DOHH2 (cell line): ENCODE results near the gene LRTM1.

Experiments
- H3F3A ChIP-seq: fragments of 200-600 bp; sonication (generic), shearing (Covaris generic); 2 replicates; pipeline ENCODE4 v1.6.0; 2016; ENCODE audit warnings: antibody characterized with exemption, mild to moderate bottlenecking; ENCODE audit not compliant: control insufficient read depth, insufficient read depth
- H3K27ac ChIP-seq: fragments of 200-600 bp; sonication (generic); 2 replicates; pipeline ENCODE4 v1.5.1; 2014; ENCODE audit warnings: low read depth, mild to moderate bottlenecking, low read length, moderate library complexity
- H3K27me3 ChIP-seq: fragments of 200-600 bp; sonication (generic); 2 replicates; pipeline ENCODE4 v1.6.1; 2014; ENCODE audit warnings: mild to moderate bottlenecking, low read length, mixed read lengths; ENCODE audit not compliant: control insufficient read depth
- H3K36me3 ChIP-seq: fragments of 200-600 bp; sonication (generic); 2 replicates; pipeline ENCODE4 v1.6.1; 2014; ENCODE audit warnings: mild to moderate bottlenecking, low read length, moderate library complexity, mixed read lengths; ENCODE audit not compliant: control insufficient read depth
- H3K4me1 ChIP-seq: fragments of 200-600 bp; sonication (generic); 2 replicates; pipeline ENCODE4 v1.6.1; 2014; ENCODE audit warnings: mild to moderate bottlenecking, low read length, mixed read lengths; ENCODE audit not compliant: control insufficient read depth
- H3K4me2 ChIP-seq: fragments of 200-600 bp; sonication (generic); 2 replicates; pipeline ENCODE4 v1.6.0; 2014; ENCODE audit warnings: mild to moderate bottlenecking, low read length, moderate library complexity
- H3K4me3 ChIP-seq: fragments of 200-600 bp; sonication (generic); 2 replicates; pipeline ENCODE4 v1.5.1; 2014; ENCODE audit warnings: mild to moderate bottlenecking, low read length, mixed read lengths
- H3K79me2 ChIP-seq: fragments of 200-600 bp; sonication (generic); 2 replicates; pipeline ENCODE4 v1.6.1; 2014; ENCODE audit warnings: mild to moderate bottlenecking, low read length, mixed read lengths; ENCODE audit not compliant: control insufficient read depth
- H3K9me2 ChIP-seq: fragments of 200-600 bp; sonication (generic); replicated peaks from 2 replicates; pipeline ENCODE4 v1.6.1; 2014; ENCODE audit warnings: mild to moderate bottlenecking, low read length, mixed read lengths; ENCODE audit not compliant: control insufficient read depth
- H3K9me3 ChIP-seq: fragments of 200-600 bp; sonication (generic); 2 replicates; pipeline ENCODE4 v1.6.1; 2014; ENCODE audit warnings: antibody characterized with exemption, low read length, mixed read lengths; ENCODE audit not compliant: control insufficient read depth, insufficient read depth
- H4K20me1 ChIP-seq: fragments of 200-600 bp; sonication (generic); 2 replicates; pipeline ENCODE4 v1.6.0; 2014; ENCODE audit warnings: low read depth, mild to moderate bottlenecking, antibody characterized with exemption, low read length, moderate library complexity; ENCODE audit not compliant: control insufficient read depth, insufficient read depth
- EZH2phosphoT487 ChIP-seq: fragments of 200-600 bp; sonication (generic); IDR thresholded peaks from 2 replicates; pipeline ENCODE4 v1.6.1; 2017; ENCODE audit warnings: borderline replicate concordance, mild to moderate bottlenecking, antibody characterized with exemption, low read length, moderate library complexity, mixed read lengths
- TF ChIP-seq, protein P1 (sequence below): fragments of 200-600 bp; sonication (generic); IDR thresholded peaks from one replicate; pipeline ENCODE4 v1.5.1; 2014; ENCODE audit warnings: antibody characterized with exemption, mild to moderate bottlenecking, low read depth, low read length; ENCODE audit not compliant: poor library complexity, severe bottlenecking

LRTM1 gene

DNA sequence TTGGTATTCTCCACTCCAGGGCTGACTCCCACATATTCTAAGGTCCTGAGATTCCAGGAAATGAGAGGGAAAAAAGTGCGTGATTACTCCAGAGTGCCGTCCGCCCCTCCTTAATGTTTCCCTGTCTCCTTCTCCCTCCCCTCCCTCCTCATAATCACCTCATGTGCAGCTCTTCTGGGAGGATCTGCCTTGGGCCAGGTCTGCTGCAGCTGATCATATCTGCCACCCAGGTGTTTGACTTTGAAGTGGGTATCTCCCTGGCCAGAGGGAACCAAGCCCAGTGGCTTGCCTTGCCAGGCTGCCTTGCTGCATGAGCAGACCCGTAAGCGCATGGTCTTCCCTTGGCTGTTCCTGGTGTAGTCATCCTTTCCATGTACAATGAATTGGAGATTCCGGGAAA lies 28.1 kb upstream of the LRTM1 start:
- no peaks in the 10 kb centered on the region for H3F3A ChIP-seq
- no peaks in the 10 kb centered on the region for H4K20me1 ChIP-seq
- TF ChIP-seq, protein P1, sequence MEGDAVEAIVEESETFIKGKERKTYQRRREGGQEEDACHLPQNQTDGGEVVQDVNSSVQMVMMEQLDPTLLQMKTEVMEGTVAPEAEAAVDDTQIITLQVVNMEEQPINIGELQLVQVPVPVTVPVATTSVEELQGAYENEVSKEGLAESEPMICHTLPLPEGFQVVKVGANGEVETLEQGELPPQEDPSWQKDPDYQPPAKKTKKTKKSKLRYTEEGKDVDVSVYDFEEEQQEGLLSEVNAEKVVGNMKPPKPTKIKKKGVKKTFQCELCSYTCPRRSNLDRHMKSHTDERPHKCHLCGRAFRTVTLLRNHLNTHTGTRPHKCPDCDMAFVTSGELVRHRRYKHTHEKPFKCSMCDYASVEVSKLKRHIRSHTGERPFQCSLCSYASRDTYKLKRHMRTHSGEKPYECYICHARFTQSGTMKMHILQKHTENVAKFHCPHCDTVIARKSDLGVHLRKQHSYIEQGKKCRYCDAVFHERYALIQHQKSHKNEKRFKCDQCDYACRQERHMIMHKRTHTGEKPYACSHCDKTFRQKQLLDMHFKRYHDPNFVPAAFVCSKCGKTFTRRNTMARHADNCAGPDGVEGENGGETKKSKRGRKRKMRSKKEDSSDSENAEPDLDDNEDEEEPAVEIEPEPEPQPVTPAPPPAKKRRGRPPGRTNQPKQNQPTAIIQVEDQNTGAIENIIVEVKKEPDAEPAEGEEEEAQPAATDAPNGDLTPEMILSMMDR: no peak
- no peak for TF ChIP-seq EZH2phosphoT487
- H3K27ac ChIP-seq: no peak overlapping the region
- no peak overlapping the region for H3K4me3 ChIP-seq
- H3K9me3 ChIP-seq: no peaks in the 10 kb centered on the region
- no peaks in the 10 kb centered on the region for H3K9me2 ChIP-seq
- H3K27me3 ChIP-seq: no peaks in the 10 kb centered on the region
- H3K4me2 ChIP-seq: no peak overlapping the region
- H3K4me1 ChIP-seq: no peaks in the 10 kb centered on the region
- no peaks in the 10 kb centered on the region for H3K79me2 ChIP-seq
- no peaks in the 10 kb centered on the region for H3K36me3 ChIP-seq

DNA sequence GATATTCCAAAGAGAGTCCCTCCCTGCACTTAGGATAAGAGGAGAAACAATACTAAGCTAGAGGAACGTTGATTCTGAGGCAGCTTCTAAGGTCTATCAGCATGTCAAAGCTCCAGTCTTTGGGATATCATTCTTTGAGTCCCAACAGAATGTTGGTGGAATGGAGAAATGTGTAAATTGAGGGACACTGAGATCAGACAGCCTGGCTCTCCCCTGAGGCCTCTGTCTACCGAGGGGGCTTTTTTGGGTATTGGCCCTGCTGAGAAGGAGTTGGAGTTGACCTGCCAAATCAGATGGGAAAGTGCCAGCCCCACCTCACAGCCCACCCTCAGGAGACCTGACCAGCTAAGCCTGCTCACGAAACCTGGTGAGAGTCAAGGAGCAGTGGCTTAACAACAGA lies 27.6 kb upstream of the LRTM1 start:
- H3K79me2 ChIP-seq: no peaks in the 10 kb centered on the region
- no peak overlapping the region for H3K4me2 ChIP-seq
- no peak overlapping the region for H3K4me3 ChIP-seq
- TF ChIP-seq EZH2phosphoT487: no peak
- no peaks in the 10 kb centered on the region for H3K4me1 ChIP-seq
- no peaks in the 10 kb centered on the region for H3F3A ChIP-seq
- H3K9me2 ChIP-seq: no peaks in the 10 kb centered on the region
- no peak overlapping the region for H3K27ac ChIP-seq
- no peaks in the 10 kb centered on the region for H3K36me3 ChIP-seq
- H3K27me3 ChIP-seq: no peaks in the 10 kb centered on the region
- no peaks in the 10 kb centered on the region for H3K9me3 ChIP-seq
- H4K20me1 ChIP-seq: no peaks in the 10 kb centered on the region

DNA sequence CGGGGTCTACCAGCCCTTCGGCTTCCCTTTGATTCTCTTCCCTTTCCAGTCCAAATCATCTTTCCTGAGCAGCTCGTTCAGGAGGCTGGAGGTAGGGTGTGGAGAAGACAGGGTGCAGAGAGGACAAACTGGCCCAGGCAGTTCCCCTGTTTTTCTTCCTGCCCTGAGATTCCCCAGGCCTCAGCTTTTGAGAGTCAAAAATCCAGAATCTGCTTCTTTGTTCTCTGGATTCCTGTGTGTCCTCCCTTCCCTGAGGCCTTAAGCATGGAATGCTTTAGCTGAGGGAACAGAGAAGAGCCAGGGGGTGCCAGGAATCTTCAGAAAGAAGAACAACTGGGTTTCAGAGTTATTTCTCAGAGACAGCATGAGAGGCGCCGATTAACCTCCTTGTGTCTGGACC lies 26.7 kb upstream of the LRTM1 start:
- Histone ChIP-seq H3K4me1 (no peaks in the 10 kb centered on the region), H3K9me2 (no peaks in the 10 kb centered on the region), H3F3A (no peaks in the 10 kb centered on the region), H3K9me3 (no peaks in the 10 kb centered on the region), H3K36me3 (no peaks in the 10 kb centered on the region), H4K20me1 (no peaks in the 10 kb centered on the region), H3K27ac (no peak overlapping the region), H3K27me3 (no peaks in the 10 kb centered on the region), H3K79me2 (no peaks in the 10 kb centered on the region), H3K4me3 (no peak overlapping the region), H3K4me2 (no peak overlapping the region)
- TF ChIP-seq, protein P1: no peak
- no peak for TF ChIP-seq EZH2phosphoT487

DNA sequence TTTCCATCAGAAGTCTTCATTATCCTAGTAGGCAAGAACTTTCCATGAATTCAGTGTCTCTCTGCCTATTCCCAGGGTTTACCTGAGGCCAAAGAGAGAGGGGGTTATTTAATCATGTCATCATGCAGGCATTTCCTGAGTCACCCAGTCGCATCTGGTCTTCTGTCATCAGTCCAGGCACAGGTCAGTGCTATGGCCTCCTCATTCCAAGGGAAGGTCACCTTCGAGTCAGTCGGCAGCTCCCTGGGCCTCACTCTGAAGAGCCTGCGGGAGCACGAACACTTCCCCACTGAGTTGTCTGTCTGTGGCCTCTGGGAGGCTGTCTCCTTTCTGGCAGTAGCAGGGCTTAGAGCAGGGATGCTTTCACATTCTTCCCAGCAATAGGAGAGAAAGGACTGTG lies 26.2 kb upstream of the LRTM1 start:
- no peak overlapping the region for H3K4me2 ChIP-seq
- no peaks in the 10 kb centered on the region for H3K79me2 ChIP-seq
- no peaks in the 10 kb centered on the region for H3K9me3 ChIP-seq
- no peaks in the 10 kb centered on the region for H3K4me1 ChIP-seq
- TF ChIP-seq, protein P1: no peak
- TF ChIP-seq EZH2phosphoT487: no peak
- no peaks in the 10 kb centered on the region for H3K36me3 ChIP-seq
- H3K27me3 ChIP-seq: no peaks in the 10 kb centered on the region
- no peak overlapping the region for H3K27ac ChIP-seq
- H3K4me3 ChIP-seq: no peak overlapping the region
- H4K20me1 ChIP-seq: no peaks in the 10 kb centered on the region
- no peaks in the 10 kb centered on the region for H3F3A ChIP-seq
- H3K9me2 ChIP-seq: no peaks in the 10 kb centered on the region
